GM12801 (cell line): ENCODE data around the gene SHCBP1L.

ENCODE experiments used
- CTCF ChIP-seq: IDR thresholded peaks from one replicate; pipeline ENCODE4 v1.5.1; 2011; ENCODE audit warnings: control low read depth; ENCODE audit not compliant: insufficient read length; ENCODE audit errors: extremely low read depth

The SHCBP1L gene

GRCh38 chr1:182990413-182991144 lies 37.6 kb upstream of the SHCBP1L start:
- no peak for TF ChIP-seq CTCF

- TF ChIP-seq CTCF, result no peak
These were observed 32.9 kb upstream of the SHCBP1L start for GRCh38 chr1:182985876-182986275.

- no peak for TF ChIP-seq CTCF
These were observed 31.7 kb upstream of the SHCBP1L start for GRCh38 chr1:182984621-182985020.

GRCh38 chr1:182984138-182984537 lies 31.2 kb upstream of the SHCBP1L start:
- TF ChIP-seq CTCF, result no peak

GRCh38 chr1:182978151-182978853 lies 25.3 kb upstream of the SHCBP1L start:
- no peak for TF ChIP-seq CTCF

- no peak for TF ChIP-seq CTCF
These were observed 24.5 kb upstream of the SHCBP1L start for GRCh38 chr1:182977480-182977879.

GRCh38 chr1:182974506-182975191 lies 21.7 kb upstream of the SHCBP1L start:
- TF ChIP-seq CTCF, result no peak
